Measurements from ENCODE around the gene NIPAL3. TPM values are rescaled to one million over a fixed set of nuclear protein-coding genes. Genes with fewer than 3 reads are reported as not detected.
A peak's percentile ranks its signal among the peaks of the same experiment; 100 is the strongest.
"Not testable (repeated sequence)": the region's sequence is repeated elsewhere in the genome, so short reads cannot be mapped to it uniquely, and the experiment has no call there.

The NIPAL3 gene
- total RNA-seq, 2 experiments from 2014 or later: 43.4 to 46.9 TPM

- no peak overlapping the region for H3K4me3 Mint-ChIP-seq
- H3K27me3 Mint-ChIP-seq (ENCODE audit: low read depth): no peaks in the 10 kb centered on the region
- ATAC-seq (no peak), DNase-seq (no peak)
- H3K4me1 Mint-ChIP-seq (ENCODE audit: low read depth): peaks cover 33% of the 10 kb centered on the region
- H3K9me3 Mint-ChIP-seq (ENCODE audit: insufficient read depth): no peaks in the 10 kb centered on the region
- ChIA-PET CTCF (interaction anchor here (1.5 to 8.6 kb wide), 3 partner anchors 10 to 77 kb away, joined by 8 to 107 read pairs (median 19); partner anchors contain the start of genes NIPAL3 and RCAN3), POLR2A (interaction anchor here (0.9 to 3.8 kb wide), 4 partner anchors 9 to 98 kb away, joined by 3 to 37 read pairs (median 5); partner anchors contain the start of gene RCAN3)
- no peak overlapping the region for H3K27ac Mint-ChIP-seq
- peaks cover 3% of the 10 kb centered on the region for H3K36me3 Mint-ChIP-seq (ENCODE audit: low read depth)
Observed at GRCh38 chr1:24491577-24492360, 76.2 kb downstream of the NIPAL3 start.

- POLR2A ChIA-PET: interaction anchor here (0.5 to 3.8 kb wide), 2 partner anchors 9 to 11 kb away, joined by 3 to 37 read pairs; partner anchors contain the start of gene RCAN3
- peaks cover 27% of the 10 kb centered on the region for H3K4me1 Mint-ChIP-seq (ENCODE audit: low read depth)
- not testable (repeated sequence) for H3K36me3 Mint-ChIP-seq (ENCODE audit: low read depth); H3K27me3 Mint-ChIP-seq (ENCODE audit: low read depth); DNase-seq; H3K27ac Mint-ChIP-seq; H3K9me3 Mint-ChIP-seq (ENCODE audit: insufficient read depth); H3K4me3 Mint-ChIP-seq; ATAC-seq
- CTCF ChIA-PET: interaction anchor here (0.6 to 8.6 kb wide), 3 partner anchors 9 to 746 kb away, joined by 3 to 107 read pairs (median 4); partner anchors contain the start of gene RCAN3
Observed at GRCh38 chr1:24492935-24493334, 77.3 kb downstream of the NIPAL3 start.

- no peak for ATAC-seq
- CTCF ChIA-PET: interaction anchor here (0.6 to 8.6 kb wide), 2 partner anchors 9 to 746 kb away, joined by 4 to 107 read pairs; partner anchors contain the start of gene RCAN3
- Mint-ChIP-seq H3K27me3 (ENCODE audit: low read depth) (no peaks in the 10 kb centered on the region), H3K9me3 (ENCODE audit: insufficient read depth) (no peaks in the 10 kb centered on the region), H3K27ac (no peak overlapping the region), H3K36me3 (ENCODE audit: low read depth) (peaks cover 3% of the 10 kb centered on the region), H3K4me3 (no peak overlapping the region), H3K4me1 (ENCODE audit: low read depth) (peaks cover 29% of the 10 kb centered on the region)
- POLR2A ChIA-PET: no interaction called here
- no peak for DNase-seq
Observed at GRCh38 chr1:24493785-24494184, 78.2 kb downstream of the NIPAL3 start.

- ChIA-PET POLR2A (interaction anchor here (0.6 kb wide), 1 partner anchor 90 kb away, joined by 4 read pairs; no protein-coding TSS in a partner anchor), CTCF (interaction anchor here (1.5 to 11.2 kb wide), 2 partner anchors 9 to 88 kb away, joined by 3 to 107 read pairs; no protein-coding TSS in a partner anchor)
- DNase-seq (no peak), ATAC-seq (no peak)
- H3K9me3 Mint-ChIP-seq (ENCODE audit: insufficient read depth): no peaks in the 10 kb centered on the region
- H3K27ac Mint-ChIP-seq: peak overlapping the region; percentile 30
- H3K4me3 Mint-ChIP-seq: no peak overlapping the region
- H3K4me1 Mint-ChIP-seq (ENCODE audit: low read depth): peaks cover 36% of the 10 kb centered on the region
- peaks cover 14% of the 10 kb centered on the region for H3K36me3 Mint-ChIP-seq (ENCODE audit: low read depth)
- H3K27me3 Mint-ChIP-seq (ENCODE audit: low read depth): no peaks in the 10 kb centered on the region
Observed at GRCh38 chr1:24498589-24498988, 83.0 kb downstream of the NIPAL3 start.

GRCh38 chr1:24500448-24501048 lies 84.9 kb downstream of the NIPAL3 start:
- H3K27me3 Mint-ChIP-seq (ENCODE audit: low read depth): no peaks in the 10 kb centered on the region
- H3K27ac Mint-ChIP-seq: peak overlapping the region; percentile 92
- DNase-seq (no peak), ATAC-seq (no peak)
- ChIA-PET POLR2A (interaction anchor here (0.6 to 6.3 kb wide), 5 partner anchors 9 to 1156 kb away, joined by 3 to 126 read pairs (median 61); partner anchors contain the start of gene NIPAL3), CTCF (interaction anchor here (2.2 to 11.2 kb wide), 3 partner anchors 11 to 85 kb away, joined by 15 to 138 read pairs (median 107); partner anchors contain the start of genes NIPAL3 and STPG1)
- no peaks in the 10 kb centered on the region for H3K9me3 Mint-ChIP-seq (ENCODE audit: insufficient read depth)
- H3K4me3 Mint-ChIP-seq: peak overlapping the region; percentile 76
- peaks cover 46% of the 10 kb centered on the region for H3K4me1 Mint-ChIP-seq (ENCODE audit: low read depth)
- peaks cover 28% of the 10 kb centered on the region for H3K36me3 Mint-ChIP-seq (ENCODE audit: low read depth)

- ATAC-seq (peak; percentile 18), DNase-seq (peak; percentile 78)
- Mint-ChIP-seq H3K4me3 (peak overlapping the region; percentile 76), H3K4me1 (ENCODE audit: low read depth) (peaks cover 53% of the 10 kb centered on the region), H3K36me3 (ENCODE audit: low read depth) (peaks cover 27% of the 10 kb centered on the region), H3K27ac (peak overlapping the region; percentile 92), H3K9me3 (ENCODE audit: insufficient read depth) (no peaks in the 10 kb centered on the region), H3K27me3 (ENCODE audit: low read depth) (no peaks in the 10 kb centered on the region)
- CTCF ChIA-PET: interaction anchor here (1.0 to 11.2 kb wide), 15 partner anchors 12 to 141 kb away, joined by 3 to 138 read pairs (median 9); partner anchors contain the start of genes NIPAL3 and STPG1
- POLR2A ChIA-PET: interaction anchor here (0.6 to 6.3 kb wide), 19 partner anchors 10 to 542 kb away, joined by 3 to 126 read pairs (median 5); partner anchors contain the start of genes NIPAL3, PNRC2 and STPG1
Observed at GRCh38 chr1:24501371-24502064, 85.9 kb downstream of the NIPAL3 start.

- peak; percentile 88 for DNase-seq
- CTCF ChIA-PET: interaction anchor here (1.0 to 11.2 kb wide), 15 partner anchors 13 to 140 kb away, joined by 3 to 138 read pairs (median 9); partner anchors contain the start of genes NIPAL3 and STPG1
- peak overlapping the region; percentile 76 for H3K4me3 Mint-ChIP-seq
- H3K9me3 Mint-ChIP-seq (ENCODE audit: insufficient read depth): no peaks in the 10 kb centered on the region
- peak overlapping the region; percentile 92 for H3K27ac Mint-ChIP-seq
- H3K4me1 Mint-ChIP-seq (ENCODE audit: low read depth): peaks cover 60% of the 10 kb centered on the region
- POLR2A ChIA-PET: interaction anchor here (0.6 to 6.3 kb wide), 22 partner anchors 10 to 543 kb away, joined by 3 to 126 read pairs (median 4); partner anchors contain the start of genes NIPAL3, PNRC2 and STPG1
- no peaks in the 10 kb centered on the region for H3K27me3 Mint-ChIP-seq (ENCODE audit: low read depth)
- peaks cover 30% of the 10 kb centered on the region for H3K36me3 Mint-ChIP-seq (ENCODE audit: low read depth)
- ATAC-seq: peak; percentile 70
Observed at GRCh38 chr1:24502065-24502708, 86.6 kb downstream of the NIPAL3 start.

GRCh38 chr1:24502709-24503058 lies 87.1 kb downstream of the NIPAL3 start, which contains the start of gene RCAN3:
RCAN3 (plus strand) TSS chr1:24502836; CDS start chr1:24514373, 11,537 bp downstream.
- Mint-ChIP-seq H3K27me3 (ENCODE audit: low read depth) (no peaks in the 10 kb centered on the region), H3K36me3 (ENCODE audit: low read depth) (peaks cover 35% of the 10 kb centered on the region), H3K4me1 (ENCODE audit: low read depth) (peaks cover 65% of the 10 kb centered on the region), H3K27ac (peak within 1 kb of the TSS; percentile 97), H3K4me3 (peak within 1 kb of the TSS; percentile 94), H3K9me3 (ENCODE audit: insufficient read depth) (no peaks in the 10 kb centered on the region)
- ChIA-PET POLR2A (interaction anchor here (0.6 to 6.3 kb wide), 18 partner anchors 11 to 543 kb away, joined by 3 to 126 read pairs (median 6); partner anchors contain the start of genes NIPAL3, PNRC2 and STPG1), CTCF (interaction anchor here (1.1 to 11.2 kb wide), 12 partner anchors 13 to 140 kb away, joined by 3 to 138 read pairs (median 14); partner anchors contain the start of genes NIPAL3 and STPG1)
- DNase-seq (peak; percentile 93), ATAC-seq (peak; percentile 81)

GRCh38 chr1:24503059-24503751 lies 87.6 kb downstream of the NIPAL3 start:
- no peaks in the 10 kb centered on the region for H3K9me3 Mint-ChIP-seq (ENCODE audit: insufficient read depth)
- peak overlapping the region; percentile 97 for H3K27ac Mint-ChIP-seq
- DNase-seq (no peak), ATAC-seq (peak; percentile 18)
- H3K36me3 Mint-ChIP-seq (ENCODE audit: low read depth): peaks cover 40% of the 10 kb centered on the region
- H3K4me3 Mint-ChIP-seq: peak overlapping the region; percentile 94
- POLR2A ChIA-PET: interaction anchor here (0.7 to 6.3 kb wide), 14 partner anchors 11 to 544 kb away, joined by 3 to 126 read pairs (median 6); partner anchors contain the start of genes NIPAL3, PNRC2 and STPG1
- peaks cover 68% of the 10 kb centered on the region for H3K4me1 Mint-ChIP-seq (ENCODE audit: low read depth)
- H3K27me3 Mint-ChIP-seq (ENCODE audit: low read depth): no peaks in the 10 kb centered on the region
- CTCF ChIA-PET: interaction anchor here (1.4 to 11.2 kb wide), 13 partner anchors 14 to 87 kb away, joined by 3 to 138 read pairs (median 15); partner anchors contain the start of genes NIPAL3 and STPG1

Measured in activated CD8-positive, alpha-beta T cell treated with anti-CD3 and anti-CD28 coated beads, Interleukin-2, amount 10 ng/mL, durations not matched to agents 7 days and 5 days (primary cell).